Prostate gland (tissue), 2 donors: ENCODE data around the gene INTS12.

Experiments
- CTCF ChIP-seq, 4 experiments: fragments of 200-600 bp in 2 of 4; fragments of 450-650 bp in 2 of 4; sonication (generic) in 2 of 4; IDR thresholded peaks; 1 replicate in 3 of 4; 2 replicates in 1 of 4; pipeline ENCODE4 v1.5.1; 2016 to 2019; ENCODE audit warnings: antibody characterized with exemption in 4 of 4, mild to moderate bottlenecking in 2 of 4, moderate library complexity in 2 of 4
- POLR2A ChIP-seq: fragments of 450-650 bp; IDR thresholded peaks from one replicate; pipeline ENCODE4 v1.6.1; 2016; ENCODE audit warnings: antibody characterized with exemption, mild to moderate bottlenecking
- POLR2AphosphoS5 ChIP-seq: sonication (generic); formaldehyde crosslinking; IDR thresholded peaks from one replicate; pipeline ENCODE4 v1.6.1; 2017; ENCODE audit warnings: antibody characterized with exemption

- no peak for TF ChIP-seq CTCF (IDR thresholded peaks at IDR 0.05)
- TF ChIP-seq POLR2AphosphoS5, result no peak
- no peak for TF ChIP-seq POLR2A
Observed at GRCh38 chr4:105698607-105699006, 9.9 kb downstream of the INTS12 start.
